NCI-H2227 treated with DMSO at 0.1 percent for 48 hours (cell line): ENCODE results near the gene KBTBD13.
"Not testable (repeated sequence)": the region's sequence is repeated elsewhere in the genome, so short reads cannot be mapped to it uniquely, and the experiment has no call there.

ENCODE experiments used
- DNase-seq: peaks from one replicate; lab custom pipeline; 2025; lab: John Stamatoyannopoulos, UW

KBTBD13 gene

DNA sequence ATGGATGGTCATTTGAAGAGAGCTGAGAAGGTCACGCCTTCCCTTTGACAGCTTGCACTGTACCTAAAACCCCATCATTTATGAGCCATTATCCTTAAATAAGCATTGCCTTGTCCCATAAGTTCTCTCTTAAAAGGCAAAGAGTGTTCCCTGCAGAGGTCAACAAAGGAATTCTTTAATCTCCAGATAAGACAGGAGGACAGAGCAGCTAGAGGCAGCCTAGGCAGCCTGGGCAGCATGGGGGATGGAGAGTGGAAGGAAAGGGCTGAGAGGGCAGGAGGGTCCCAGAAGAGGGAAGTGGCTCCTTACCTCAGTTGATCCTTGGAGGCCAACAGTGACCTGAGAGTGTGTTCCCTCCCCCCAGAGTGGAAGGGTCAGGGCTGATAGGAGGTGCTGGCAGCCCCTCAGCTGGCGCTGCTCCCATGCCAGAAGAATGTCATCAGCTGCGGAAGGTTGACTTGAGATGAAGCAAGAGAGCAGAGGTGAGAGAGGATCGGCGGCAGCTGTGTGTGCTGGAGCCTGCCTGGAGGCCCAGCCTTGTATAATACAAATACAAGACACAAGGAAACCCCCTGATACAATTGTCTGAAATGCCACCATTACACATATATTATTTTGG lies 12.8 kb downstream of the KBTBD13 start:
- DNase-seq, result no peak

DNA sequence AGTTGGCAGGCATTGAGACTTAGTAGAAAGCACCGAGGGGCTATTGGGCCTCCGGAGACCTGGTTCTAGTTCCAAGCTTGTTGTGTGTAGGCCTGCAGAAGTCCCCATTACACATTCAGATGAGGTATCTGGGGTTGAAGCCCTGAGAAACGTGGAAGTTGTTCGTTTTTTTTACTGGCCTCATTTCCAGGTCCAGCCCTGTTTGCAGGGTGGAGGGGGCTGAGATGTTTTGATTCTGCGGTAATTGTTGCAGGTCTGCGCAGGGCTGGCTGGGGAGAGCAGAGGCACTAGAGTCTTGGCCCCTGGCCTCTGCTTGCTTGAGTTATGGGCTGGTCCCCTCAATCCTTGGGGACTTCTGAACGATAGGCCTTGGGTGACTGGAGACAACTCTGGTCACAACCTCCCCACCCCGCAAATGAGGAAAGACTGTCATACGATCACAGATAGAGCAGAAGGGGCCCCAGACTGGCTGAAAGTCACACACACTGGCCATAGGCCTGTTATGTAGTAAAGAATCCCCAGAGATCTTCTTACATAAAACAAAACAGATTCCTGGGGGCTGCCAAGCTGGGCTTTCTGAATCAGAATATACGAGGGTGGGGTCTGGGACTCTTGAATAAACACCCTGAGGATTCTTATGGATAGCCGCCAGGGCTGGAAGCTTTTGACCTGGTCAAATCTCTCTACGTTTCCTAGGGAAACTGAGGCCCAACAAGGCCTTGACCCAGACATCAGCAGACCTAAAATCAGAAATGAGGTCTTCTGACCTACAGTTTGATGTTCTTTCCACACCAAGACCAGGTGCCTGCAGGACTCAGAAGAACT lies 15.6 kb downstream of the KBTBD13 start:
- DNase-seq, result no peak

DNA sequence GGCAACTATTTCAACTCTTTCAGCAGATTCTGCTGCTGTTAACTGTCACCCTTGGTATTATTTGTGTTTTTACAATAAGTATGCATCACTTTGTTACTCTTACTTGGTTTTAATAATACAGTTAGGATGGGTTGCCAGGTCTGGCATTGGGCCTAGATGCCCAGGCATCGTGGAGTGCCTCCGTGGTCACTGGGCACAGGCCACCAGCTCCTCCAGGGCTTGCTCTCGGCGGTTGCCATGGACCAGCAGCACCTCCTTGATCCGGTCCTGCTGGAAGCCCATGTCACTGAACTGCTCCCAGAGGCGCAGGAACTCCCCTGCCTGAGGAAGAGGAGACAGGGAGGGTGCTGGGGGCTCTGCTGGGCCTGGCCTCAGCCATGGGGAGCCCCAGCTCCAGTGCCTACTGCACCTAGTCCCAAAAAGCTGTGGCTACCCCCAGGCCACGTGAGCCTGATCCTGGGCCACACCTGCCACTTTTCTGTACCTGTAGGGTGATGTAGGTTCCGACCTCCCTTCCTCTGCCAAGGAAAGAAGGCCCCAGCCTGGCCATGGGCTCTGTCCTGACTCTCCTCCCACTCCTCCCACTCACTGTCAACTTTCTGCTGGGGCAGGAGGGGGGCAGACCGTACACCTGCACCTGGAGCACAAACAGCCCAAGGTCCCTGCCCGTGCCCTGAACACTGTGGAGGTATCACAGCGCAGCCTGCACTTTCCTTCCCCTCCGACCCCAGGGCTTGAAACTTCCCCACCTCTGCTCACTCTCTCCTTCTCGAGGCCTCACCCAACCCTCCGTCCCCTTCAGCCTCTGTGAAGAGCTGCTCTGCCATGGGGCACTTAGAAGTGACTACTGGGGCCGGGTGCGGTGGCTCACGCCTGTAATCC lies 16.6 kb downstream of the KBTBD13 start:
- DNase-seq, result no peak

DNA sequence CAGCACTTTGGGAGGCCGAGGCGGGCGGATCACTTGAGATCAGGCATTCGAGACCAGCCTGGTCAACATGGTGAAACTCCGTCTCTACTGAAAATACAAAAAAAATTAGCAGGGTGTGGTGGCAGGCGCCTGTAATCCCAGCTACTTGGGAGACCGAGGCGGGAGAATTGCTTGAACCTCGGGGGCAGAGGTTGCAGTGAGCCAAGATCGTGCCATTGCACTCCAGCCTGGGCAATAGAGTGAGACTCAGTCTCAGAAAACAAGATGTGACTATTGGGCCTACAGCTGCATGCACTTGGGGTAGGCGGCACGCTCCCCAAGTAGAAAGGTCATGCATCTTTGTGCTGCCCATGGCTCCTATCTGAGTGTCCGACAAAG lies 17.2 kb downstream of the KBTBD13 start:
- DNase-seq, result not testable (repeated sequence)

DNA sequence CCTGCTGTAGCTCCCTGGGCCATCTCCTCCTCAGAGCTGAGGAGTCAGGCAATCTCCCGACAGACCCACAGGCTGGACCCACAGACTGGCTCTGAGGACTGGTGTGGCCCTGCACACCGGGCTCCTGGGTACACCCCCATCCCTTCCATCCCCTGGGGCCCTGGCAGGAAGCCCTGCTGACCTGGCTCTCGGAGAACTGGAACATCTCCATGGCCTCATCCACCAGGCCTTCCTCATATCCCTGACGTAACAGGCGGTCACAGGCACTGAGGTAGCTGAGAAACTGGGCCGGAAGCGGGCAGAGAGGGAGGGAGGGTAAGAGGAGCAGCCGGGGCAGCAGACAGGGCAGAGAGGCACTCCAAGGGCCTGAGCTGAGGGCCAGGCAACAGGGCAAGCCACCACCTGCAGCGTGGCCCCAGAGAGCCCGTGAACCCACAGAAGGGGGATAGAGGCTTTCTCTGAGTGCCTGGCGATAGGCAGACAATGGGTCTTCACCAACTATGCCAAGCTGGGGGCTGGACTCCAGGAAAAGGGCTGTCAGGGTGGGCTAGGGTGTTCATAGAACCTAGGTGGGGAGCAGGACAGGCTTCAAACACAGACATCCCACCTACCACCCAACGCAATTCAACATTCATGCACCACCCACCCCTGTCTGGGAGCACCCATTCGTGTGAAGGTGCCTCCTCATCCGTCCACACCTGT lies 17.9 kb downstream of the KBTBD13 start:
- no peak for DNase-seq

DNA sequence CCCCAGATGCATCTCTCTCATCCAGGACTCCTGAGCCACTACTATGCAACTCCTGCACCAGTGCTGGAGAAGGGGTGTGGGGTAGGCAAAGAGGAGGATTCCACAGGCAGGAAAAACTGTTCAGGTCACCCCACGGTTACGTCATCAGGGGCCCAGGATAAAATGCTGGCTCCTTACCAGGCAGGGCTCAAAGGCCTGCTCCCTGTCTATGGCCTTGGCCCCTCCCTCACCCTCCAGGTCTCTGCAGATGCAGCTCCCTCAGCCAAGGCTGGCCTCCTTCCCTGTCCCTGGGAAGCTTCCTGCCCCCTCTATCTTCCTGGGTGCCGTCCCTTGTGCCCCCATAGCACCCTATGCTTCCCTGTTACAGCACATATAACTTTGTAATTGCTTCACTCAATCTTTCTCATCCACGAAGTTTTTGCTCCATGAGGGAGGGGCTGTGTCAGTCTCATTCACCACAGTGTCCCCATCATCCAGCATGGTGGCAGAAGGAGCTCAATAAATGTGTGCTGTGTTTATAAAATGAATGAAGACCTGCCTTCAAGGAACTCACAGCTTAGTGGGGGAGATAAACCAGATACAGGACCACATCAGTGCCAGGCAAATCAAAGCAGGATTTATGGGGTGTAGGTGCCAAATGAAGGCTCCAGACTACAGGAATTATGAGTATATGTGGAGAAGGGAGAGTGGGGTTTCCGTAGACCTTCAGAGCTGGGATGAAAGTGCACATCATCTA lies 18.6 kb downstream of the KBTBD13 start:
- DNase-seq, result no peak

DNA sequence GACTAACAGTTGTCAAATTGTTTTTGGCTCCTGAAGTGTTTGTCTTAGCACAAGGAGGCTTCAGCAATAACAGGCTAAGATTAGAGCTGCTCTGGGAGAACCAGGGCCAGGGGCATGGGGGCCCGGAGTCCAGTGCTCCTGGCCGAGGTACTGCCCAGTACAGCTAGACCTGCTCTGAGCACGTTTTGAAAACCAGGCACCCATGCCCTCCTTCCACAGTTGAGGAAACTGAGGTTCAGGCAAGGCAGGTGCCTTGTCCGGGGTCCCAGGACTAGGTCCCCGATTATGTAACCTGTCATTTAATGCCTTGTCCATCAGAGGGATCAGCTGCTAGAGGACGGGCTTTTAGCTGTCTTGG lies 19.2 kb downstream of the KBTBD13 start:
- no peak for DNase-seq

DNA sequence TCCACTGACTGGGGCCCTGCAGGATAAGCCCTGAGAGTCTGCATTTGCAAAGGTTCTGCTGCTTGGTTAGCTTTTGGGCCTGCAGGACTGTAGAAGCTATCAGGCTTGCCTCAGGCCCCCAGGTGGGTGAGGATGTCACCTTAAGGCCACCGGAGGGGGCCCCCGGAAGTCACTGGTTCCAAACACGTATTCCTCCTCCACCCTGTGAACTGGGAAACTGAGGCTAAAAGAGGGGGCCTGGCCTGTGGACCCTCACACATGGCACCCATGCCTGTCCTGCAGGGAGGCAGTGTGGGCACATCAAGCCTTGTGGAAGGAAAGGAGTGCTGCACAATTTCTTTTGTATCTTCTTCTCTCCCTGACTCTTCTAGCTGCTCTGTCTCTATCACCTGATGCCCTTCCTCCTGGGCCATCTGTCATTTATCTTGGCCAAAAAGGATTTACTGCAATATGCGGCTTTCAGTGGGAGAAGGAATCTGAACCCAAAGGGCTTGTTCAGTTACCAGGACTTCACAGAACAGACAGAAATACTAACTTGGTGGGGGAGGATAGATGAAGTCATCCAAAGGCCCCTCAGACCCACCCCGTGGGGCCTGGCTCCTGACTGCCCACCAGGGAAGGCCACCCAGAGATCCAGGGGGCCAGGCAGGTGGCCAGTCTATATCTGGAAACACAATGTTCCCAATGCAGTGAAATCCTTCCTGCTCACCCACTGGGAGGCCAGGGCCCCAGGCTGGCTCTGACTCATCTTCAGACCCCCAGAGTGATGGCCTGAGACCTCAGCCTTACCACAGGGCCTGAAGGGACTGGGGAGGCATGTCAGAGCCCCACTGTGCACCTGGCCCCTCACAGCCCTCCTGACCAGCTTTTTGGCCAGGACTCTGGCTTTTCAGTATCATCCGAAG lies 20.2 kb downstream of the KBTBD13 start:
- no peak for DNase-seq

DNA sequence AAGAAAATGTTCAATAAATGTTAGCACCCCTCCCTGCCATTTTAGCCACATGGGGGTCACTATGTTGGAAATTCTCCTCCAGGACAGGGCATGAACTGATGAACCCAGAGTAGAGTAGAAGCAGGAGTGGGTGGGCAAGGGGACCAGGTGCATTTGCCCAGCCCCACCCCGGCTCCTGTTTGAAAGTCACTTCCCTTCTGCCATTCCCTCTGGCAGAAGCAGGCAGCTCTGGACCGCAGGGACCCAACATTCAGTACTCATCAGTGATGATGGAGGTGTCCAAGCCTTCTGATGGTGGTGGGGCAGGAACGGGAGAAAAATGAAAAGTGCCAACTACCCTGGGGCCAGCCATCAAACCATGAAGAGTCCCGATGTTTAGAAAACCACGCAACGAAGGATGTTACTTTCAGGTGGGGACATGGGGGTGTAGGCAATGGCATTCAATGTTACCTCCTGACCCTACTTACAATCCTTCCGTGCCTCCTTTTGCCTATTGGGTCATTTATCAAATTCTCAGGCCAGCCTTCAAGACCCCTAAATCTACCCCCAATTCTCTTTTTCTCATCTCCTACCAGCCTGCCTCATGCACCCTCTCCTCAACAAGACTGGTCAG lies 21.2 kb downstream of the KBTBD13 start:
- no peak for DNase-seq

DNA sequence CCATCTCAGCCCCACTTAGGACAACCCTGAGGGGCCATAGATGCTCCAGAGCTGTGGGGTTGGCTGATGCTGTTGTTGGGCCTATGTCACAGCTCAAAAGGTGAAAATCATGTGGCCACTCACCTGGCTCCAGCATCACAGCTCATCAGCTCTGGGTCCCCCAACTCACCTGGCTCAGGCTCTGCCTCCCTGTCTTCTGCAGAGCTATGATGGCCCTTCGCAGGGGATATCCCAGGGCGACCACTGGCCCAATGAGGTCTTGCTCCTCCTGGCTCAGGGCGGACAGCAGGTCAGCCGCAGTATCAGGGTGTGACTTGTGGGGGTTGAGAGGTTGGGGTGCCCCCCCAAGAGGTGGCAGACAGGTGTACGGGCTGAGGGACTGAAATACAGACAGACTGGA lies 22.8 kb downstream of the KBTBD13 start:
- no peak for DNase-seq

DNA sequence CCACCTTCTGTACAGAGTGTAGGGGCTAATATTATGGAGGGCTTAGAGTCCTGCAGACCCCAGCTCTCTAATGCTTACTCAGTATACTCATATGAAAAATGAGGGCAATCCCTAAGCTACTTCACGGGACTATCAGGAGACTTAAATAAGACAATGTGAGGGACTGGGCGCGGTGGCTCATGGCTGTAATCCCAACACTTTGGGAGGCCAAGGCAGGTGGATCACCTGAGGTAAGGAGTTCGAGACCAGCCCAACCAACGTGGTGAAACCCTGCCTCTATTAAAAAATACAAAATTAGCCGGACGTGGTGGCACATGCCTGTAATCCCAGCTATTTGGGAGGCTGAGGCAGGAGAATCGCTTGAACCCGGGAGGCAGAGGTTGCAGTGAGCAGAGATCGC lies 23.3 kb downstream of the KBTBD13 start:
- DNase-seq, result not testable (repeated sequence)

DNA sequence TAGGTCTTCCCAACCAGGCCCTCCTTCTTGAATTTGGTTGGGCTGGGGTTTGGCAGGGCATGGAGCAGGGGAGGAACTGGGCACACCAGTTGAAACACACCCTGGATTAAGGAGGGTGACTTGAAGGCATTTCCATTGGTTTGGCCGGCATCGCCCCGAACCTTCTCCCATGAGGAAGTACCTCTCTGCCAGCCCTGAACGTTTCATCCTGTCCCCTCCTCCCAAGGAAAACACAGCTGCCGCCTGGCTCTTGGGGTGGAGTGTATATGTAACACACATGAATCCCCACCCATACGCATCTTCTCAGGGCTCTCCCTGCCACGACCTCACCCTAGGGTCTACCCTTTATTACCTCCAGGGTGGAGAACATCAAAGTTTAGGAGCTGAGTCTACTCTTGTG lies 23.9 kb downstream of the KBTBD13 start:
- DNase-seq, result no peak

DNA sequence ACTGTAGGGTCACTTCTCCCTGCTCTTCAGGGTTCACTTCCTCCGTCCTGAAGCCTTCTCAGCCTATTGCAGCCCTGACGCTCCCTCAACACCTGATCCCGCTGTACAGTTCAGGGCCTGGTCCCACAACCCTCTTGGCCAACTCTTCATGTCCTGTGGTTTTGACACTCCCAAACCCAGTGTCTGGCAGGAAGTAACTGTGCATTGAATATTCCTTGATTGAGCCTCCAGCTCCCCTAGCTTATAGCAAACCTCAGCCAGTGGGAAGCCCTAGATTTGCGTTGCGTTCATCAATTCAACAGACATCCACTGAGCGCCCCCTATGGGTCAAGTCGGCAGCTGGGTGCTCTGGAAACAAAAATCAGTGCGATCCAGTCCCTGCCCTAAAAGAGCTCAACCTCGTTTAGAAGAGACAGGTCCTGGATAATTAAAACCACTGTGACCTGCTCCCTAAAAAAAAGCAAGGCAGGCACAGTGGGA lies 24.9 kb downstream of the KBTBD13 start:
- DNase-seq, result no peak

DNA sequence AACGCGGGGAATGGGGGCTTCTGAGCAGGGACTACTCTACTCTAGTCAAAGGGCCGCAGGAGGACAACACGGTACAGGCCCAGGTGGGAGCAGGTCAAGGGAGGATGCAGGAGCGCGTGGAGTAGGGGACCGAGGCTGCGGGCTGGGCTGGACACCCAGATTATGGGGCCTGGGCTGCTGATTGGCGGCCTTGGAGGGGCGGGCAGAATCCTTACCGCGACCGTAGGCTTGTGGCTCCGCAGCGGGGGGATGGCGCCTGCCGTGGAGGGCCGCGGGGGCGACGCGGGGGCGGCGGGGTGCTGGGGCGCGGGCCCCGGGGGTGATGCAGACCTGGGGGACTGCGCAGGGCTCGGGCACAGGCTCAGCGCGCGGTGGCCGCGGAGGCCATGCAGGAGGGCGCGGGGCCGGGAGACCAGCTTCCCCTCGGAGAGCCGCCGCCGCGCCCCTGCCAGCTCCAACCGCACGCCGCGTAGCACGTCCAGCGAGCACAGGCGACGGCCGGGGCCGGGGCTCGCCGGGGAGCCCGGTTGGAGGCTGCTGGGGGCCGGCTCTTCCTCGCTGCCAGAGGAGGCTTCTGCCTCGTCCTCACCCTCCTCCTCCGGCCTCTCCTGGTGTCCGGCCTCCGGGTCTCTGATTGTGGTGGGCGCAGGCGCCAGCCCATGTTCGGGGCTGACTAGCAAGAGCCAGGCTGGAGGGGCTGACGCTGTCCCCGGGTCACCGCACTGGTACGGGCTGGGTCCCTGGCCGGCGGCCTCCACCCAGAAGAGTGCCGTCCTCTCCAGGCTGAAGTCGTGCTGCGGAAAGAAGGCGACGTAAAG lies 25.6 kb downstream of the KBTBD13 start:
- DNase-seq, result no peak

DNA sequence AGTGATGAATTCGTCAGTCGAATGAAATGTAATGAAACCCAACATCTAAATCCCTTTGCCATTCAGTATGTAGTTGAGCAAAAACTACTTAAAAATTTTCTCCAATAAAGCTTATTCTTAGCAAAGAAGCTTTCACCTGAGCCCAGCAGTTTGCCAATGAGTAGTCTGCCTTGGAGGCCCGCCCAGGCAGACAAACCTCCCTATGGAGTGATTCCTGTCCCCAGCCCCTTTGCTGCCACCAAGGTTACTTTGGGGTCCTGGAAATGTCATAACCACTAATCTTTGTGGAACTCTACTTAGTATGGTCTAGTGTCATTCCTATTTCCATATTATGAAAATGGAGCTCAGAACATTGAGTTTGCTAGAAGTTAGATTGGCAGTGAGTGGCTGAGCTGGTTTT lies 26.4 kb downstream of the KBTBD13 start:
- no peak for DNase-seq

DNA sequence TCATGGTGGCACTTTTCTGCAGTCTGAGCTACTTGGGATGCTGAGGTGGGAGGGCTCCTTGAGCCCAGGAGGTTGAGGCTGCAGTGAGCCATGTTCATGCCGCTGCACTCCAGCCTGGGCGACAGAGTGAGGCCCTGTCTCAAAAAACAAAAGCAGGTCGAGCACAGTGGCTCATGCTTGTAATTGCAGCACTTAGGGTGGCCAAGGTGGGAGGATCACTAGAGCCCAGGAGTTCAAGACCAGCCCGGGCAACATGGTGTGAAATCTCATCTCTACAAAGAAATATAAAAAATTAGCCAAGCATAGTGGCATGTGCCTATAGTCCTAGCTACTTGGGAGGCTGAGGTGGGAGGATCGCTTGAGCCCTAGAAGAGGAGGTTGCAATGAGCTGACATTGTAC lies 28.5 kb downstream of the KBTBD13 start:
- DNase-seq, result no peak

DNA sequence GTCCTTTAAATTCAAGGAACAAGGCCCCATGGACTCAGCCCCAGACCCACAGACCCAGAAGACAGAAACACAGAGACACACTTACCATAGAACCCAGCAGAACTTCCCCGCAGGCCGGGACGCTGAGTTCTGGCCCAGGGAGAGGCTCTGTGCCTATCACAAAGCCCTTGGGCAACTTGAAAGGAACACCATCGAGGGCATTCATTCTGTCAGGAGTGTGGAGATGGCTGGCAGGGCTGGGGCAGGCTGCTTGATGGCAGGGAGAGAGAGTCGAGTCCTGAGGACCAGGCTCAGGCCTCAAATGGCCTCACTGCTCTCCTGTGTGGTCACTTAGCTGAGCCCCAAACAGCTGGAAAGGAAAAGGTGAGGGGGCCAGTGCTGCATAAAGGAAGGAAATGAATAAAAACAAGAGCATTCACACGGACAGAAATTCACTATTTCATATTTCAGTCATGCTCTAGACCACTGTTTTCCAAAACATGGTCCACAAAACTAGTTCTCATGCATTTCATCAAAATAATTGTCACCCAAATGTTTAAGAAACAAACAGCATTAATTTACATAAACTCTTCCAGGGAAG lies 29.6 kb downstream of the KBTBD13 start:
- no peak for DNase-seq

DNA sequence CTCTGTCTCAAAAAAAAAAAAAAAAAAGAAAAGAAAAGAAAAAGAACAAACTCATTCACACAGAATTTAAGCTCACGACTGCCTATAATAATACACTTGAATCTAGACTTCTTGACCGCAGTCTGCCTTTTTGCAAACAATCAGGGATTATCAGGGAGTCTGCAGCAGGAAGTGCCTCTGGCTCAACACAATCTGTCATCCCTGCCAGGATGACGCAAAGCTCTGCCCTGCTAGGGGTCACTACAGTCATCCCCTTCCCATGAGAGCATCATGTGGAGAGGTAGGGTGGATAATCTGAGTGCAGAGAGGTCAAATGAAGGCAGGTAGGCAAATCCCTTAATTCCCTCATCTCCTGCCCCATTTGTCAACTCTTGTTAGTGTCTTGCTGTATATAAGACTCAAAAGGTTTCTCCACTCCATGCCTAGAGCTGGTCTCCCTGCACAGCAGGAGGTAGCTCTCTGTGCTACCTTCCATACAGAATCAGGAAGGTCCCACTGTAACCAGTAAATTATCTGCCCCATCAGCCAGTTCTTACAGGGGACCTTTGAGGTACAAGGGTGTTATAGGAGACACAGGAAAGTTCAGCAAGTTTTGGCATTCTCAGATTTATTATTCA lies 34.2 kb downstream of the KBTBD13 start:
- no peak for DNase-seq
